ENCODE results near the gene OPTN. TPM values are rescaled to one million over a fixed set of nuclear protein-coding genes. Genes with fewer than 3 reads are reported as not detected.

The OPTN gene
- total and polyA plus RNA-seq, 10 of the 15 experiments (the other 5 are each of a cell fraction or from before 2014, with no cell fraction given), result 15.2 to 42.4 (median 25.5) TPM

- Histone ChIP-seq H3K36me3 (ENCODE audit: control insufficient read depth in 2 of 2, insufficient read depth in 2 of 2, low read length in 1 of 2) (no peaks in the 10 kb centered on the region), H3K4me1 (ENCODE audit: control insufficient read depth, insufficient read depth, low read length) (peaks cover 8% of the 10 kb centered on the region), H3K27ac (ENCODE audit: control insufficient read depth, insufficient read depth) (no peak overlapping the region), H3K4me3 (peak overlapping the region; percentile 21; the same call in 1 of the 2 replicates), H3K9ac (ENCODE audit: control insufficient read depth, insufficient read depth, low read length) (no peak overlapping the region; the same call in 1 of the 2 replicates), H2AFZ (ENCODE audit: control insufficient read depth, low read depth, low read length) (no peak overlapping the region; the same call in 1 of the 2 replicates), H3K4me2 (ENCODE audit: control insufficient read depth, insufficient read depth) (peak overlapping the region; percentile 52), H3K79me2 (ENCODE audit: control insufficient read depth, insufficient read depth, low read length) (peaks cover 19% of the 10 kb centered on the region), H3K9me3 (replicated peaks; ENCODE audit: control insufficient read depth, insufficient read depth, low read length) (no peaks in the 10 kb centered on the region), H4K20me1 (ENCODE audit: control insufficient read depth, insufficient read depth) (no peaks in the 10 kb centered on the region), H3K27me3 (replicated peaks in 1 of 2; ENCODE audit: control insufficient read depth in 2 of 2, insufficient read depth in 2 of 2, low read length in 1 of 2) (no peaks in the 10 kb centered on the region)
- ATAC-seq (peak; percentile 37), FAIRE-seq (peak; percentile 31), DNase-seq (ENCODE audit: low read depth, low spot score) (no peak)
- BruUV-seq (replicated peaks), result no TSS peak
- ChIA-PET CTCF (interaction anchor here (0.6 to 1.3 kb wide), 3 partner anchors 14 to 888 kb away, joined by 3 to 4 read pairs (median 4); no protein-coding TSS in a partner anchor), SMC1A (ENCODE audit: uncharacterized antibody, unreplicated experiment) (no interaction called here), RAD21 (ENCODE audit: unreplicated experiment) (no interaction called here), POLR2A (no interaction called here)
- intact Hi-C loops (cut with micrococcal nuclease; ENCODE audit: unreplicated experiment), result loop anchor here (5.0 kb wide), 1 partner anchor 245 kb away; the partner anchor contains the start of gene SEPHS1
- WGBS (ENCODE audit: insufficient coverage, insufficient replicate concordance, low lambda C conversion rate, missing lambda C conversion rate), result 76% methylated on average over 13 of the region's 13 CpGs
- in situ Hi-C loops (cut with MboI), result no loop called here
- no peak for TF ChIP-seq SP1 (IDR thresholded peaks at IDR 0.05; ENCODE audit: low read depth, low read length)
- TF ChIP-seq, protein P1, sequence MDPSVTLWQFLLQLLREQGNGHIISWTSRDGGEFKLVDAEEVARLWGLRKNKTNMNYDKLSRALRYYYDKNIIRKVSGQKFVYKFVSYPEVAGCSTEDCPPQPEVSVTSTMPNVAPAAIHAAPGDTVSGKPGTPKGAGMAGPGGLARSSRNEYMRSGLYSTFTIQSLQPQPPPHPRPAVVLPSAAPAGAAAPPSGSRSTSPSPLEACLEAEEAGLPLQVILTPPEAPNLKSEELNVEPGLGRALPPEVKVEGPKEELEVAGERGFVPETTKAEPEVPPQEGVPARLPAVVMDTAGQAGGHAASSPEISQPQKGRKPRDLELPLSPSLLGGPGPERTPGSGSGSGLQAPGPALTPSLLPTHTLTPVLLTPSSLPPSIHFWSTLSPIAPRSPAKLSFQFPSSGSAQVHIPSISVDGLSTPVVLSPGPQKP (IDR thresholded peaks at IDR 0.05; ENCODE audit: low read depth, low read length), result no peak
- no peak for TF ChIP-seq SIX5 (IDR thresholded peaks at IDR 0.05; ENCODE audit: low read depth, low read length, severe bottlenecking)
- TF ChIP-seq TCF12 (IDR thresholded peaks at IDR 0.05; ENCODE audit: low read depth, low read length), result no peak
- TF ChIP-seq NBN (IDR thresholded peaks at IDR 0.05), result no peak
- peak; percentile 57 for TF ChIP-seq NFYB (IDR thresholded peaks at IDR 0.05; ENCODE audit: insufficient read depth, low read depth, low read length)
- TF ChIP-seq, protein P2, sequence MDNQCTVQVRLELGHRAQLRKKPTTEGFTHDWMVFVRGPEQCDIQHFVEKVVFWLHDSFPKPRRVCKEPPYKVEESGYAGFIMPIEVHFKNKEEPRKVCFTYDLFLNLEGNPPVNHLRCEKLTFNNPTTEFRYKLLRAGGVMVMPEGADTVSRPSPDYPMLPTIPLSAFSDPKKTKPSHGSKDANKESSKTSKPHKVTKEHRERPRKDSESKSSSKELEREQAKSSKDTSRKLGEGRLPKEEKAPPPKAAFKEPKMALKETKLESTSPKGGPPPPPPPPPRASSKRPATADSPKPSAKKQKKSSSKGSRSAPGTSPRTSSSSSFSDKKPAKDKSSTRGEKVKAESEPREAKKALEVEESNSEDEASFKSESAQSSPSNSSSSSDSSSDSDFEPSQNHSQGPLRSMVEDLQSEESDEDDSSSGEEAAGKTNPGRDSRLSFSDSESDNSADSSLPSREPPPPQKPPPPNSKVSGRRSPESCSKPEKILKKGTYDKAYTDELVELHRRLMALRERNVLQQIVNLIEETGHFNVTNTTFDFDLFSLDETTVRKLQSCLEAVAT (IDR thresholded peaks at IDR 0.05), result peak; percentile 31; the same call in 1 of the 2 replicates
- no peak for TF ChIP-seq JUNB (IDR thresholded peaks at IDR 0.05)
- TF ChIP-seq, protein P3, sequence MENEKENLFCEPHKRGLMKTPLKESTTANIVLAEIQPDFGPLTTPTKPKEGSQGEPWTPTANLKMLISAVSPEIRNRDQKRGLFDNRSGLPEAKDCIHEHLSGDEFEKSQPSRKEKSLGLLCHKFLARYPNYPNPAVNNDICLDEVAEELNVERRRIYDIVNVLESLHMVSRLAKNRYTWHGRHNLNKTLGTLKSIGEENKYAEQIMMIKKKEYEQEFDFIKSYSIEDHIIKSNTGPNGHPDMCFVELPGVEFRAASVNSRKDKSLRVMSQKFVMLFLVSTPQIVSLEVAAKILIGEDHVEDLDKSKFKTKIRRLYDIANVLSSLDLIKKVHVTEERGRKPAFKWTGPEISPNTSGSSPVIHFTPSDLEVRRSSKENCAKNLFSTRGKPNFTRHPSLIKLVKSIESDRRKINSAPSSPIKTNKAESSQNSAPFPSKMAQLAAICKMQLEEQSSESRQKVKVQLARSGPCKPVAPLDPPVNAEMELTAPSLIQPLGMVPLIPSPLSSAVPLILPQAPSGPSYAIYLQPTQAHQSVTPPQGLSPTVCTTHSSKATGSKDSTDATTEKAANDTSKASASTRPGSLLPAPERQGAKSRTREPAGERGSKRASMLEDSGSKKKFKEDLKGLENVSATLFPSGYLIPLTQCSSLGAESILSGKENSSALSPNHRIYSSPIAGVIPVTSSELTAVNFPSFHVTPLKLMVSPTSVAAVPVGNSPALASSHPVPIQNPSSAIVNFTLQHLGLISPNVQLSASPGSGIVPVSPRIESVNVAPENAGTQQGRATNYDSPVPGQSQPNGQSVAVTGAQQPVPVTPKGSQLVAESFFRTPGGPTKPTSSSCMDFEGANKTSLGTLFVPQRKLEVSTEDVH (IDR thresholded peaks at IDR 0.05; ENCODE audit: low read depth, partially characterized antibody), result no peak
- TF ChIP-seq POLR2A (IDR thresholded peaks at IDR 0.05; ENCODE audit: low read depth, low read length), result peak; percentile 14; the same call in 1 of the 2 replicates
- TF ChIP-seq GABPA (IDR thresholded peaks at IDR 0.05; ENCODE audit: low read depth), result no peak
- peak; percentile 81 for TF ChIP-seq PBX3 (IDR thresholded peaks at IDR 0.05; ENCODE audit: insufficient replicate concordance, low read depth, low read length)
- no peak for TF ChIP-seq RELA (IDR thresholded peaks at IDR 0.05; ENCODE audit: borderline replicate concordance, partially characterized antibody)
- TF ChIP-seq ZNF217 (IDR thresholded peaks at IDR 0.05), result no peak
- TF ChIP-seq ATF7 (IDR thresholded peaks at IDR 0.05; ENCODE audit: low read depth), result peak; percentile 74
- TF ChIP-seq, protein P4, sequence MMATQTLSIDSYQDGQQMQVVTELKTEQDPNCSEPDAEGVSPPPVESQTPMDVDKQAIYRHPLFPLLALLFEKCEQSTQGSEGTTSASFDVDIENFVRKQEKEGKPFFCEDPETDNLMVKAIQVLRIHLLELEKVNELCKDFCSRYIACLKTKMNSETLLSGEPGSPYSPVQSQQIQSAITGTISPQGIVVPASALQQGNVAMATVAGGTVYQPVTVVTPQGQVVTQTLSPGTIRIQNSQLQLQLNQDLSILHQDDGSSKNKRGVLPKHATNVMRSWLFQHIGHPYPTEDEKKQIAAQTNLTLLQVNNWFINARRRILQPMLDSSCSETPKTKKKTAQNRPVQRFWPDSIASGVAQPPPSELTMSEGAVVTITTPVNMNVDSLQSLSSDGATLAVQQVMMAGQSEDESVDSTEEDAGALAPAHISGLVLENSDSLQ (IDR thresholded peaks at IDR 0.05), result peak; percentile 95
- no peak for TF ChIP-seq SMAD1 (IDR thresholded peaks at IDR 0.05; ENCODE audit: low read depth, partially characterized antibody)
These were observed 2.2 kb downstream of the OPTN start for GRCh38 chr10:13102002-13102794.
